Adrenal gland (tissue), 12 donors: Measurements from ENCODE around the gene CNOT6L. TPM values are rescaled to one million over a fixed set of nuclear protein-coding genes. Genes with fewer than 3 reads are reported as not detected.

Experiments
- DNase-seq, 7 donors: peaks; one replicate each; pipeline ENCODE4 v3.0.0-alpha.2; 2019 to 2020
- H3K27ac ChIP-seq, 5 donors: fragments of 200-600 bp; sonication (generic) in 4 of 5; 1 replicate in 3 of 5; 2 replicates in 2 of 5; pipeline versions ENCODE4 v1.5.1 to v1.8.0; 2016 to 2020; ENCODE audit warnings: mild to moderate bottlenecking in 1 of 5
- H3K27me3 ChIP-seq: fragments of 200-600 bp; 2 replicates; pipeline ENCODE4 v1.8.0; 2021
- H3K36me3 ChIP-seq, 2 donors: fragments of 200-600 bp; replicated peaks in 1 of 2; 1 replicate in 1 of 2; 2 replicates in 1 of 2; pipeline versions ENCODE4 v1.5.1 to v1.8.0; 2018 to 2022
- H3K4me1 ChIP-seq, 2 donors: fragments of 200-600 bp; replicated peaks in 1 of 2; 1 replicate in 1 of 2; 2 replicates in 1 of 2; pipeline versions ENCODE4 v1.5.1 to v1.8.0; 2018 to 2021
- H3K4me3 ChIP-seq, 4 donors: fragments of 200-600 bp; sonication (generic) in 3 of 4; one replicate each; pipeline ENCODE4 v1.5.1; 2016 to 2018
- H3K9me3 ChIP-seq, 3 donors: fragments of 200-600 bp; sonication (generic) in 1 of 3; replicated peaks in 1 of 3; 1 replicate in 2 of 3; 2 replicates in 1 of 3; pipeline versions ENCODE4 v1.5.1 to v1.8.0; 2016 to 2021
- POLR2A ChIP-seq, 2 donors: fragments of 450-650 bp; IDR thresholded peaks; one replicate each; pipeline ENCODE4 v1.6.1; 2017; ENCODE audit warnings: antibody characterized with exemption in 2 of 2, mild to moderate bottlenecking in 2 of 2, moderate library complexity in 1 of 2
- WGBS, 4 donors: extraction: QIAGEN DNeasy Blood & Tissue Kit in 2 of 4; methylation state at CpG; one replicate each; pipeline versions ENCODE4 v1.1.5 to v1.1.7; 2013 to 2017; 5-methylcytosine and 5-hydroxymethylcytosine counted together
- intact Hi-C, 2 donors: fragments of 100-400 bp; cut with DNase I; formaldehyde crosslinking; loops; one replicate each; pipeline versions ENCODE4 v1.14.1 to v1.15.0; 2022 to 2023
- polyA plus RNA-seq, 3 donors: library from polyadenylated mRNA; stranded (reverse); fragments of 200-250 nt in 2 of 3; fragments of 350-450 nt in 1 of 3; fragmentation: Illumina TruSeq in 1 of 3; extraction: RNeasy Lipid Tissue Mini Kit (QIAGEN cat#74804) in 1 of 3; gene quantifications; one replicate each; pipeline ENCODE4 v1.2.3, GENCODE V29; 2013 to 2014
- total RNA-seq, 9 donors: library from RNA; depleted of rRNA in 4 of 9; stranded (reverse); fragments of >200 nt in 4 of 9; fragments of 120-200 nt in 1 of 9; fragmentation: NEBNext Ultra II Directional in 1 of 9; extraction: Animal tissue kit (Norgen Biotek cat#: 25700) in 1 of 9; gene quantifications; one replicate each; pipeline versions ENCODE4 v1.1.0 to v1.2.4, GENCODE V29; 2013 to 2023
- TF ChIP-seq, protein P1 (sequence below), 6 experiments: fragments of 450-650 bp in 4 of 6; fragments of 200-600 bp in 2 of 6; sonication (generic) in 1 of 6; IDR thresholded peaks; 1 replicate in 5 of 6; 2 replicates in 1 of 6; pipeline versions ENCODE4 v1.5.1 to v1.8.0; 2016 to 2021; ENCODE audit warnings: antibody characterized with exemption in 6 of 6, mild to moderate bottlenecking in 2 of 6, moderate library complexity in 1 of 6
- donor health status: healthy with polysubstance abuse.
- donor health status: Bipolar disorder and iron deficiency.
- donor health status: DM: yes; HTN: yes; CAD: no.
- donor health status: DM: no; HTN: no; CAD: no.
- donor health status: DM: no; HTN: no; CAD: no.
- donor health status: DM: yes; HTN: yes; CAD: no.

Gene CNOT6L
- total and polyA plus RNA-seq, 12 donors, result 4.0 to 50.9 (median 21.0) TPM

DNA sequence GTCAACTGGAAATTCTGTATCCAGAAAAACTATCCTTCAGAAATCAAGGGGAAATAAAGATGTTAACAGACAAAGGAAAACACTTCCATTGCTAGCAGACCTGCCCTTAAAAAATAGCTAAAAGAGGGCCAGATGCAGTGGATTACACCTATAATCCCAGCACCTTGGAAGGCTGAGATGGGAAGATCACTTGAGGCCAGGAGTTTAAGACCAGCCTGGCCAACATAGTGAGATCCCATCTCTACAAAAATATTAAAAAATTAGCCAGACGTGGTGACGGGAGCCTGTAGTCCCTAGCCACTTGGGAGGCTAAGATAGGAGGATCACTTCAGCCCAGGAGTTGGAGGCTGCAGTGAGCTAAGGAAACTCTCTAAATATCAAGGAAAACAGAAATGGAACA lies 67.4 kb downstream of the CNOT6L start:
- no peak for TF ChIP-seq POLR2A (IDR thresholded peaks at IDR 0.05)
- TF ChIP-seq, protein P1, sequence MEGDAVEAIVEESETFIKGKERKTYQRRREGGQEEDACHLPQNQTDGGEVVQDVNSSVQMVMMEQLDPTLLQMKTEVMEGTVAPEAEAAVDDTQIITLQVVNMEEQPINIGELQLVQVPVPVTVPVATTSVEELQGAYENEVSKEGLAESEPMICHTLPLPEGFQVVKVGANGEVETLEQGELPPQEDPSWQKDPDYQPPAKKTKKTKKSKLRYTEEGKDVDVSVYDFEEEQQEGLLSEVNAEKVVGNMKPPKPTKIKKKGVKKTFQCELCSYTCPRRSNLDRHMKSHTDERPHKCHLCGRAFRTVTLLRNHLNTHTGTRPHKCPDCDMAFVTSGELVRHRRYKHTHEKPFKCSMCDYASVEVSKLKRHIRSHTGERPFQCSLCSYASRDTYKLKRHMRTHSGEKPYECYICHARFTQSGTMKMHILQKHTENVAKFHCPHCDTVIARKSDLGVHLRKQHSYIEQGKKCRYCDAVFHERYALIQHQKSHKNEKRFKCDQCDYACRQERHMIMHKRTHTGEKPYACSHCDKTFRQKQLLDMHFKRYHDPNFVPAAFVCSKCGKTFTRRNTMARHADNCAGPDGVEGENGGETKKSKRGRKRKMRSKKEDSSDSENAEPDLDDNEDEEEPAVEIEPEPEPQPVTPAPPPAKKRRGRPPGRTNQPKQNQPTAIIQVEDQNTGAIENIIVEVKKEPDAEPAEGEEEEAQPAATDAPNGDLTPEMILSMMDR (IDR thresholded peaks at IDR 0.05), result no peak
- intact Hi-C loops, result no loop called here
- Histone ChIP-seq H3K27me3 (no peaks in the 10 kb centered on the region), H3K4me1 (no peaks in the 10 kb centered on the region), H3K4me3 (no peak overlapping the region), H3K27ac (no peak overlapping the region), H3K9me3 (no peaks in the 10 kb centered on the region), H3K36me3 (peaks cover 0 to 11% of the 10 kb centered on the region in 2 donors)
- WGBS, 4 donors, result 95 to 98% (median 97%) methylated on average over 2 of the region's 2 CpGs
- no peak for DNase-seq

DNA sequence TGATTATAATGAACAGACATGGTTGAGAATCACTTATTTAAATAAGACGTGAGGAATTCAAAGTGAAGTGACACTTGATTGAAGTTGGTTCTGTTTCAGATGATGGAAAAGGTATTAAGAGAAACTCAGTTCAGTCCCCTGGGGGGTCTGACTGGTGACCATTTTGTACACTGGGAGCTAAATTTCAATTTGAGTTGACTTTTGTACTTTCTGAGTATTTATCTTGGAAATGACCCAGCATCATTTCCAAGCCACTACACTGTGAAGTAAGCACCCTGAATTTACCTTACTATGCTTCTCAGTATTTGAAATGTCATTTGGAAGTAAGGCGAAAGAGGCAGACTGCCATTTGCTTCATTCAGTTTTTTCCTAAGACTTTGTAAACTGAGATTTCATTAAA lies 73.4 kb downstream of the CNOT6L start:
- TF ChIP-seq, protein P1 (IDR thresholded peaks at IDR 0.05), result no peak
- no peak for TF ChIP-seq POLR2A (IDR thresholded peaks at IDR 0.05)
- no peaks in the 10 kb centered on the region for H3K4me1 ChIP-seq
- H3K36me3 ChIP-seq, result no peaks in the 10 kb centered on the region
- no peak overlapping the region for H3K4me3 ChIP-seq
- WGBS, 4 donors, result 88 to 97% (median 95%) methylated on average over 2 of the region's 2 CpGs
- H3K27ac ChIP-seq, result no peak overlapping the region
- intact Hi-C loops, result no loop called here
- no peak for DNase-seq
- no peaks in the 10 kb centered on the region for H3K9me3 ChIP-seq
- no peaks in the 10 kb centered on the region for H3K27me3 ChIP-seq

DNA sequence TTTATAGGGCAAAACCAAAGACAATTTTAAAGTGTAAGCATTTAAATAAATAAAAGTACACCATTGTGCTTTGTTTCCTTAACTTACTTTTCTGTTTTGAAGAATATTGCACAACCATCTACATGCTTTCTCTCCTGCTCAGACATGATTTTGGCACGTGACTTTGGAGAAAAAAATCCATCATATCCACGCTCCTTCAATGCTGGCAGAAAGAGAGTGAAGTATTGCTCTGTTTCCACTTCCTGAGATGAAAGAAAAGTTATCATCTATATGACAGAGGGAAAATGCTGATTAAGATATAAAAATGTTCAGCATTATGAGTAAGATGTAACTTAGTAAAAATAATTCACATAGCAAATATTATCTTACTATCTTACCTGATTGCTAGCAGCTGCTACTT lies 77.1 kb downstream of the CNOT6L start:
- WGBS, 4 donors, result 74 to 80% (median 79%) methylated on average over 2 of the region's 2 CpGs
- TF ChIP-seq POLR2A (IDR thresholded peaks at IDR 0.05), result no peak
- Histone ChIP-seq H3K27ac (no peak overlapping the region), H3K9me3 (no peaks in the 10 kb centered on the region), H3K36me3 (peaks cover 0 to 8% of the 10 kb centered on the region in 2 donors), H3K4me1 (no peaks in the 10 kb centered on the region), H3K27me3 (no peaks in the 10 kb centered on the region), H3K4me3 (no peak overlapping the region)
- intact Hi-C loops, result no loop called here
- no peak for DNase-seq

DNA sequence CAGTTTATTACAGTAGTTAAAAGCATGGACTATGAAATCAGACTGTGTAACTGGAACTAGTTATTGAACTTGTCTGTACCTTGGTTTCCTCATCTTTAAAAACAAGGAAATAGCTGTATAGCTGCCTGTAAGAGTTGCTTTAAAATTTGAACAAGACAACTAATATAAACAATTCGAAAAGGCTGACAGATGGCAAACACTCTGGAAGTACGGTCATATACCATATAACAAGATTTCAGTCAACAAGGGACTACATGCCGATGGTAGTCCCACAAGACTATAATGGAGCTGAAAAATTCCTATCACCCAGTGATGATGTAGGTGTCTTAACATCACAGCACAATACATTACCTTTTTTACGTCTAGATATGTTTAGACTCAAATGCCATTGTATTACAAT lies 78.7 kb downstream of the CNOT6L start:
- no peaks in the 10 kb centered on the region for H3K4me1 ChIP-seq
- no peak for DNase-seq
- 93 to 98% (median 95%) methylated on average over 4 of the region's 4 CpGs for WGBS, 4 donors
- TF ChIP-seq, protein P1 (IDR thresholded peaks at IDR 0.05), result no peak
- TF ChIP-seq POLR2A (IDR thresholded peaks at IDR 0.05), result no peak
- H3K9me3 ChIP-seq, result no peaks in the 10 kb centered on the region
- intact Hi-C loops, result no loop called here
- H3K27me3 ChIP-seq, result no peaks in the 10 kb centered on the region
- H3K27ac ChIP-seq, result no peak overlapping the region
- H3K36me3 ChIP-seq, result peaks cover 0 to 8% of the 10 kb centered on the region in 2 donors
- no peak overlapping the region for H3K4me3 ChIP-seq

DNA sequence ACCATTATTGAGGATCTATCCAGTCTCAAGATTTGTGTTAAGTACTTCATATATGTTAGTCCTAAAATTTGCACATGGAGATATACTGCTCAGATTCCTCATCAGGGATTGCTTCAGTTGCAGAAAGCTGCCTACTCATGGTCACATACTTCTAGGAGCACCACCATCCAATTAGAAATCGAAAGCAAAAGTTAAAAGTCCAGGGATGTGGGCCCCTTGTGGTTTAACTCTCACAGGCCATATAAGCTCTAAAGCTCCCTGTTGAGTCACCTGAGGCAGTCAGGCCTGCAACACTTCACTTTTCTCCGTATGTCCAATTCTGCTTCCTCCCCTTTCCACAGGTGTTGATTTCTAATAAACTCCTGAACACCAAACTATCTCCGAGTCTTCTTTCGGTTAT lies 84.2 kb downstream of the CNOT6L start:
- Histone ChIP-seq H3K36me3 (peaks cover 0 to 3% of the 10 kb centered on the region in 2 donors), H3K27ac (no peak overlapping the region), H3K27me3 (no peaks in the 10 kb centered on the region), H3K4me3 (no peak overlapping the region), H3K4me1 (peaks cover 0 to 4% of the 10 kb centered on the region in 2 donors), H3K9me3 (no peaks in the 10 kb centered on the region)
- 76 to 82% (median 81%) methylated on average over 4 of the region's 4 CpGs for WGBS, 4 donors
- TF ChIP-seq POLR2A (IDR thresholded peaks at IDR 0.05), result no peak
- TF ChIP-seq, protein P1 (IDR thresholded peaks at IDR 0.05), result no peak
- intact Hi-C loops, result no loop called here
- DNase-seq, result peak in 1 of 7 donors; percentile 2
